HUES6 (cell line): Measurements from ENCODE around the gene GALNT12.

Experiments used
- H3K27ac ChIP-seq: 2 replicates; pipeline ENCODE4 v1.7.0; 2013; ENCODE audit warnings: low read depth, mild to moderate bottlenecking, low read length, inconsistent platforms
- H3K27me3 ChIP-seq: 2 replicates; pipeline ENCODE4 v1.6.1; 2013; ENCODE audit warnings: low read length; ENCODE audit not compliant: control insufficient read depth, insufficient read depth
- H3K36me3 ChIP-seq: 2 replicates; pipeline ENCODE4 v1.6.1; 2013; ENCODE audit warnings: low read length; ENCODE audit not compliant: control insufficient read depth, insufficient read depth
- H3K4me1 ChIP-seq: 2 replicates; pipeline ENCODE4 v1.6.1; 2013; ENCODE audit warnings: low read length; ENCODE audit not compliant: control insufficient read depth, insufficient read depth
- H3K4me3 ChIP-seq: 2 replicates; pipeline ENCODE4 v1.5.1; 2013; ENCODE audit warnings: low read depth, low read length
- H3K9ac ChIP-seq: one replicate; pipeline ENCODE4 v1.6.1; 2013; ENCODE audit warnings: mild to moderate bottlenecking, low read length
- H3K9me3 ChIP-seq: 2 replicates; pipeline ENCODE4 v1.6.1; 2013; ENCODE audit warnings: low read depth, low read length; ENCODE audit not compliant: control insufficient read depth, insufficient read depth

GALNT12 gene

DNA sequence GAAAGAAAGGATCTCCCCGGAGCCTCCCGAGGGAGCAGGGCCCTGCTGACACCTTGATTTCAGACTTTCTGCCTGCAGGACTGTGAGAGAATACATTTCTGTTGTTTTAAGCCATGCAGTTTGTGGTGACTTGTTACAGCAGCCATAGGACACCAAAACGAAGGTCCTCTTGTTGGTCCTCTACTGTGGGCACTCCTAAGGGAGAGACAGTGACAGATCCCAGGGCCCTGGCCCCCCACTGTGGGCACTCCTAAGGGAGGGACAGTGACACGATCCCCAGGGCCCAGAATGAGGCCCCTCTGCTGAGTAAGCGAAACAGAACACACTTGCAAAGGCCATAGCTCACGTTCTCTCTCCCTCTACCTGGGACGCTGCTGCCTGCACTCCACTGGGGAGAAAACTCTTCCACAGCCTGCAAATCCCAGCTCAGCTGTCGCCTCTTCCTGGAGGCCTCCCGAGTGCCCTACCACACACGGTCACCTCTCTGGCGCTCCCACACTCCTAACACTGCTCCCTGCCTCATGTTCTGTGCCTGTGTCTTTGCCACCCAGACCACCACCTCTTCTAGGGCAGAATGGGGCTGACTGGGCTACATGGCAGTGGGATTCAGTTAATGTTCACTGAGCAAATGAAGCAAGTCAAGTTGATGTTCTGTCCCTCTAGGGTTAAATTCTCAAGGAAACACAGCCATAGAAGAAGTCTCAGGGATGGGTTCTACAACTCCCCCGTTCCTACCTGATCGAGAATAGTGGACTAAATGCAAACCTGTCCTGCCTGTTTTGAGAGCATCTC, 34.9 kb upstream of the GALNT12 start:
- Histone ChIP-seq H3K9me3 (no peaks in the 10 kb centered on the region), H3K4me3 (no peak overlapping the region), H3K27ac (no peak overlapping the region), H3K27me3 (no peaks in the 10 kb centered on the region), H3K4me1 (no peaks in the 10 kb centered on the region), H3K36me3 (peaks cover 70% of the 10 kb centered on the region), H3K9ac (no peak overlapping the region)

DNA sequence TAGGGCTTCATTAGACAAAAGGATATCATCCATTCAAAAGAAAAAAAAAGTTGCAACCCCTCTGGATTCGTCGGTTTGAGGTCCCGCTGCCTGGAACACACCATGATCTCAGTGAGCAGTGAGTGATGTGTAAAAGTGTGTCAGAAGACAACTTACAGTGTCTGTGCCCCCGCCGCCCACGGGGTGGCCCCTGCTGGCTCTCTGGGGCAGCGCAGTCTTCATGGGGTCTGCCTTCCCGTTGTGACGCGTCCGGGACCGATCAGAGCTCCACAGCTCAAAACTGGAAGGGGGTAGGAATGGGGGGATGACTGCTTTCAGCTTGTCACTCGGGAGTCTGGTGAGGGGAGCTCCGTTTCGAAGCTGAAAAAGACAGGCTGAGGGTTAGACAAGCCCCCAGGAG, 33.7 kb upstream of the GALNT12 start:
- peaks cover 69% of the 10 kb centered on the region for H3K36me3 ChIP-seq

DNA sequence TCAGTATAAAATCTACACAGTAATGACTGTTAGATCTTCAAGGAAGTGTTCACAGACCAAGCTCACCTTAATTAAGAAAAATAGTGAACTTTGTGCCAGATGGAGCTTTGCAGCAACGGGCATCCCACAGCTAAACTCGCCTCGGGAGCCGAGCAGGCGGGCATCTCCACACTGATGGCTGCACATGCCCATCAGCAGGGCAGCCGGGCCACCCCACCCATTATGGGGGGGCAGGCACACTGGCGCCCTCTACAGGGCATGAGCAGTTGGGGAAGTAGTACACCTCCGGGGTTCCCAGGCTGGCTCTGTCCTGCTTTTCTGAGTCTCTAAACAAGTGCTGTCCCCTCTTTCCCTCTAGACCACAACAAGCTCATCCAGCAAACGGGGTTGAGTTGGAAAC, 32.7 kb upstream of the GALNT12 start:
- no peaks in the 10 kb centered on the region for H3K9me3 ChIP-seq
- H3K4me1 ChIP-seq: no peaks in the 10 kb centered on the region
- H3K27me3 ChIP-seq: no peaks in the 10 kb centered on the region
- H3K36me3 ChIP-seq: peaks cover 65% of the 10 kb centered on the region
- H3K9ac ChIP-seq: no peak overlapping the region
- no peak overlapping the region for H3K27ac ChIP-seq
- no peak overlapping the region for H3K4me3 ChIP-seq

More for the DNA sequence above, 33.7 kb upstream of the GALNT12 start:
- no peaks in the 10 kb centered on the region for H3K4me1 ChIP-seq
- H3K27me3 ChIP-seq: no peaks in the 10 kb centered on the region
- H3K9me3 ChIP-seq: no peaks in the 10 kb centered on the region
- no peak overlapping the region for H3K9ac ChIP-seq
- H3K4me3 ChIP-seq: no peak overlapping the region
- H3K27ac ChIP-seq: no peak overlapping the region

DNA sequence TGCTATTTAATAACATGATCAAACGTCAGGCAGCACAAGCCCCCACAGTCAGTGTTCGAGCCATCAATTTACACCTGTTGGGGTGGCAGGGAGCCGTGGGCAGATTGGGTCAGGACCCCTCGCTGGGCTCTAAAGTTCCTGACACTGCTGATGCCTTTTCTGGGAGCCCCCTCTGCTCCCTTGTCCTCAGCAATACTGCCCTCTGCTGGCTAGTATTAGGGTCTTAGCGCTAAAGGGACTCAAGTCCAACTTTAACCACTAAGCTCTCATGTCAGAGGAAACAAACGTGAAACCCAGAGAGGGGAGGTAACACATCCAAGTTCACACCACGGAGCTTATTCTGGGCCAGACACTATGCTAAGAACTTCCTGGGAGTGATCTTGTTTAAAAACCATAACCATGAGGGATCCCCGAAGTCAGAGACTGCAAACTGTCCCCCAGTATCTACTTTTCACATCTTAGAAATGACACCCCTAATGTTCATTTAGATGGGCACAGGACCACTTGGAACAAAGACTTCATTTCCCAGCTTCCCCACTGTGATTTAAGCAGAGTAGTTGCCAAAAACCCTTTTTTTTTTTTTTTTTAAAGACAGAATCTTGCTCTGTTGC, 31.5 kb upstream of the GALNT12 start:
- Histone ChIP-seq H3K9ac (no peak overlapping the region), H3K27me3 (no peaks in the 10 kb centered on the region), H3K36me3 (peaks cover 54% of the 10 kb centered on the region), H3K4me3 (no peak overlapping the region), H3K4me1 (no peaks in the 10 kb centered on the region), H3K9me3 (no peaks in the 10 kb centered on the region), H3K27ac (no peak overlapping the region)

DNA sequence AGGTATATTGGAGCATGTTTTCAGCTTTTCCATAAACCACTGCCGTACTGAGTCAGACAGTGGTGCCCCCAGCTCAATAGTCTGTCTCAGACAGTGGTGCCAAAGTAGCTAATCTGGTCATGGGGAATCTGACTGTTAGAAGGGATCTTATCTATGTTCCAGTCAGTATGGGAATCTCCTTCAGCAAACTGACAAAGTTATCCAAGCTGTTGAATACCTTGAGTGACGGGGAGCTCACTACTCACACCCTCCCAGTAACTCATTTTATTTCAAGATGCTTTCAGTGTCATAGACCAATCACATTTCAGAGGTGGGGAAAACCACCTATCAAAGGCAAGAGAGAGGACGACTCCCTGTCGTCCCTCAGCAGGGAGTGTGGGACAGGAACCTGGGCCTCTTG, 29.9 kb upstream of the GALNT12 start:
- H3K36me3 ChIP-seq: peaks cover 52% of the 10 kb centered on the region

DNA sequence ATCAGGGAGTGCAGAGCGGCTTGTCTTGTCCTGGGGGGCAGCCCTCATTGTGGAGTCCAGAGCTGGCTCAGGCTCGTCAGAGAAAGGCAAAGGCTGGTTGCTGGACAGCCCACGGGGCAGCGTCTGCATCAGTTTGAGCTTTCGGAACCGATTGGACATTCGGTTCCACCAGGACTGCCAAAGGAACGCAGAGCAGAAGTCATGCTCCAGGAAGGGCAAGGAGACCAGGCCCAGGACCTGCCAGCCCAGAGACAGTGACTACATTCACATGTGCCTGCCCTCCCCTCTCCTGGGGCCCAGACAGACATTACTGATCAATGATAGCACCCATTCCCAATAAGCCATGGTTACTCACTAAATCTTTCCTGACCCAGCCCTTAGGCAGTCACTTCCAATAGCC, 29.2 kb upstream of the GALNT12 start:
- Histone ChIP-seq H3K27ac (no peak overlapping the region), H3K4me3 (no peak overlapping the region), H3K36me3 (peaks cover 51% of the 10 kb centered on the region), H3K9ac (no peak overlapping the region), H3K27me3 (no peaks in the 10 kb centered on the region), H3K9me3 (no peaks in the 10 kb centered on the region), H3K4me1 (no peaks in the 10 kb centered on the region)

More for the DNA sequence above, 29.9 kb upstream of the GALNT12 start:
- H3K9ac ChIP-seq: no peak overlapping the region
- H3K27ac ChIP-seq: no peak overlapping the region
- H3K4me3 ChIP-seq: no peak overlapping the region
- no peaks in the 10 kb centered on the region for H3K4me1 ChIP-seq
- H3K9me3 ChIP-seq: no peaks in the 10 kb centered on the region
- H3K27me3 ChIP-seq: no peaks in the 10 kb centered on the region

DNA sequence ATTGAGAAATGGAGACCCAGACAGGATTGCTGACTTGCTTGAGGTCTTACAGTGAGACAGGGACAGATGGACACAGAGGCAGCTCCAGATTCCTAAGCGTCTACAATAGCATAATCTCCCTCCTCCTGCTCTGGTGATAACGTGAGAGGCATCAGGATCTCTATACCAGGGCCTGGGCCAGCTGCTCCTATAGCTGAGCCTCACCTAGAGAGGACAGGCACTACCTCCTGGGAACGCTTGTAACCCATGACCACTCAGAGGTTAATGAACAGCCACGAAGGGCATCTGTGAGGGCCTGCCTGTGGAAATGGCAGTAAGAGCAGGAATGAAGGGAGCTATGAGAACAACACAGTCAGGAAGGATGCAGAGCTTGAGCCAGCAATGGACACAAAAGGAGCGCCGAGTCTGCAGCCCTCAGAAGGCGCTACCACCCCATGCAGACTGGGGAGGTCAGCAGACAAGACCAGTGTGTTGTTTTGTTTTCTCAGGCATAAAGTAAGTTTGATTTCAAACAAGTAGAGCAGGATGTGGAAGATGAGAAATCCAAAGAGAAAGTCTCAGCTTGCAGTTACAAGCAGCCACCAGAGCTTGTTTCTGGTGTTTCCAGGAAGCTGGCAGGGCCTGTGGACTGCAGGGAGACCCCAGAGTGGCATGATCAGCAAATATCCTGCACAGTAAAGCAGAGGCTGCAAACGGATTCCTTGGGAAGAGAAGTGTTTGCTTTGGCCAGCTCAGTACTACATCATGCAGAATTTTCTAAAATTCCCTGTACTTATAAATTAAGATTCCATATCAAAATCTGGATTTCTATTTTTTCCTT, 28.5 kb upstream of the GALNT12 start:
- Histone ChIP-seq H3K27me3 (no peaks in the 10 kb centered on the region), H3K4me3 (no peak overlapping the region)

DNA sequence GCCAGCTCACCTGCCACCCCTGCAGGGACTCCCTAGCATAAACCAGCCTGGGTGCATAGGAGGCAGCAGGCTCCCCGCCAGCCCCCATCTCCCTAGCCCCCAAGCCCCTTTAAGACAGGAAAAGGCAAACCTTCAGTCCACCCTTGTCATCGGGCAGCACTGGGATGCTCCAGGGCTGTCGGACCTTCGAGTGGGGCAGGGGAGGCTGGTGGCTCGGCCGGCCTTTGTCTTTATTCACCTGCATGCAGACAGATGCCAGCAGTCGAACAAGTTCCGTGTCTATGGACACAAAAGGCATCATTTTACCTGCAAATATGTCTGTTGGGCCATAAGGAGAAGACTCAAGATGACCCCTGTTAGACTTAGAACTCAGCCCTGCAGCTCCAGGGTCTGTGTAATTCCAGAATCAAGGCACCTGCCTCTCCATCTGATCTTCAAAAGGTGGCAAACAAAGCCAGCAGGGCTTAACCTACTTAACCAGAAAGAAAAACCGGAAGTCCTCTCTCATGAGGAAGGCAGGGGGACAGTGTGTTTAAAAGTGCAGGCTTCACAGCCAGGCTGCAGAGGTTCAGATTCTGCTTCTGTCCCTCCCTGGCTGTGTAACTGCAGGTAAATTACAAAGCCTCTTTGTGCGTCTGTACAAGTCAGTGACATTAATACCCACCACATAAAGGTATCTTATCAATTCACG, 27.3 kb upstream of the GALNT12 start:
- H3K9ac ChIP-seq: no peak overlapping the region
- no peaks in the 10 kb centered on the region for H3K27me3 ChIP-seq
- peaks cover 52% of the 10 kb centered on the region for H3K36me3 ChIP-seq
- H3K27ac ChIP-seq: no peak overlapping the region
- H3K4me1 ChIP-seq: no peaks in the 10 kb centered on the region
- H3K9me3 ChIP-seq: no peaks in the 10 kb centered on the region
- H3K4me3 ChIP-seq: no peak overlapping the region

More for the DNA sequence above, 28.5 kb upstream of the GALNT12 start:
- Histone ChIP-seq H3K4me1 (no peaks in the 10 kb centered on the region), H3K27ac (no peak overlapping the region), H3K9me3 (no peaks in the 10 kb centered on the region), H3K36me3 (peaks cover 51% of the 10 kb centered on the region), H3K9ac (no peak overlapping the region)

DNA sequence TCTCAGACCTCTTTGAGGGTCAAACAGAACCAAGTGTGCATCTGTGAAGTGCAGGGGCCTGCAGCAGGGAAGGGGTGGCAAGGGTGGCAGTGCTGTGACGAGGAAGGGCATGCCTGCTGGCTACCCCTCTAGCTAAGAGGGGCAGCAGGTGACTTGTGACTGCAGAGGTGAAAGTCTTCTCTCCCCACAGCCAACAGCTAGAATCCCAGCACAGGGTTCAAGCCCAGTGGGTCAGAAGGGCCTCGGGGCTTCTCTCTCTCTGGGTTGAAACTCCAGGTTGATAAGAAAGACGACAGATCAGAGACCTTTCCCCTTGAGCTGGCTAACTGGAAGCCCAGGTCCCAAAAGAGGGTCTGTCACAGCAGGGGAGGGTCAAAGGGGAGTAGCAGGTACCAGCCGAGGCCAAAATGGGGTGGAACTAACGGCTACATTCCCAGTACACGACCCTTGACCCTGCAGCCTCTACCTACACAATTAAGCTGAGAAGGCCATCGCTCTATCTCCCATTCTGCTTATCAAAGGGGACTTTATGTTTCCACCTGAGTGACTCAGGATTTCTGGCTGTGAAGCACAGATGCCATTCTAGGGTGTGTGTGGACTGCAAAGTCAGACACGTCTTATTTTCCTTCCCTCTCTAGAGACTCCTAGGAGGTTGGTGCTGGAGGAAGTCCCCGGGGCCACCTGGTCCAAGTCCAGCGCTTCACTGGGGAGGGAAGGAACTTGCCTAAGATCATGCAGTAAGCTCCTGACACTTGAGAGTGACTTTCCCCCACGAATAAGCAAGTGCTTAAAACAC, 25.7 kb upstream of the GALNT12 start:
- no peaks in the 10 kb centered on the region for H3K4me1 ChIP-seq
- H3K9ac ChIP-seq: no peak overlapping the region
- H3K4me3 ChIP-seq: no peak overlapping the region
- no peak overlapping the region for H3K27ac ChIP-seq
- peaks cover 57% of the 10 kb centered on the region for H3K36me3 ChIP-seq
- no peaks in the 10 kb centered on the region for H3K9me3 ChIP-seq
- H3K27me3 ChIP-seq: no peaks in the 10 kb centered on the region

DNA sequence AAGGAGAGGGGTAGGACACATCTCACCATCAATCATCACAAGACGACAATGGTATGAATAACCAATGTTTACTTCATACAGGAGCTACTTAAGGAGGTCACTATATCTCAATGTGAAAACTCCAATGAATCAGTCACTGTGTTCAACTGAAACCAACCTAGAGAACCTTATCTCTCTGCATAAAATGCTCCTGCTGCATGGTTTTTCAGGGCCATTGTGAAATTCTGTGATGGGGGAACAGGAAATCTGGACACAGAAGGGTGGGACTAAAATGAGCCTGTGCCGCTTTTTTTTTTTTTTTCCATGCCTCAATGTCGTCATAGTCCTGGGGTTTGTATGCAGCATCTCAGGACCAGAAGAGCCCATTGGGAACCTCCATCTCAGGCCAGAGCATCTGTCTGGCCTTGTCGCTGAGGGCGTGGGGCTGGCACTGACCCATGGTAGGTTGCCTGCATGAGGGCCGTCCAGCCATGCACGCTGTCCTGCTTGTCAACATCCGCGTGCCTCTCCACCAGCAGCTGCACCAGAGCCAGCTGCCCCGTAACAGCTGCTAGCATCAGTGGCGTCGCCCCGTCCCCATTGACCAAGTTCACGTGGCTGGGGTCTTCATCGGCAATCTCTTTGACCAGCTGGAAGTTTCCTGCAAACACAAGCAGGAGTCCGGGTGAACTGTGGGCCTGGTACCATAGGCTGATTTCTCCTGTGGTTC, 23.8 kb upstream of the GALNT12 start:
- Histone ChIP-seq H3K4me3 (no peak overlapping the region), H3K36me3 (peaks cover 54% of the 10 kb centered on the region), H3K4me1 (no peaks in the 10 kb centered on the region)

More for the DNA sequence above, 23.8 kb upstream of the GALNT12 start:
- H3K9ac ChIP-seq: no peak overlapping the region
- no peaks in the 10 kb centered on the region for H3K27me3 ChIP-seq
- no peaks in the 10 kb centered on the region for H3K9me3 ChIP-seq
- H3K27ac ChIP-seq: no peak overlapping the region
